Jurkat, Clone E6-1 (cell line): ENCODE data around the gene SLC6A17.

ENCODE experiments used
- DNase-seq: peaks from one replicate; pipeline ENCODE4 v3.0.0-alpha.2; 2011; ENCODE audit warnings: low read depth, low spot score
- H3K4me3 ChIP-seq: 2 replicates; pipeline ENCODE4 v1.5.1; 2011; ENCODE audit warnings: mild to moderate bottlenecking, low read length, control low read depth, moderate library complexity

SLC6A17 gene

DNA sequence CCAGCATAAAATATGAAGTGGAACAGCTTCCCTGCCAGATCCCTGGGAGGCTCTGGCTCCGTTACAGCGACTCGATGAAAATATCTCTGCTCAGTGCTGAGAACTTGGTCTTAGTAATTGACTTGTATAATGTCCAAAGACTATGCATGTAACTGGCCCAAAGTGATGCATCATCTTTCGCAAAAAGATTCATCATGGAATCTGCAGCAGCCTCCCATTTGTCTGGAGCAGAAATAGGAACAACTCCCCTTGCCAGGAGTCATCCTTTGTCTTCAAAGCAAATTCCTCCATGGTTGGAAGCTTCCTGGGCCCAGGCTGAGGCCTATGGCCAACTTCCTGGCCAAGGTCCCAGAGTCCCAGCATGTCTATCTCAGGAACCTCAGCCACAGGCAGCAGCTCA, 16.9 kb upstream of the SLC6A17 start:
- no peak overlapping the region for H3K4me3 ChIP-seq
- no peak for DNase-seq

DNA sequence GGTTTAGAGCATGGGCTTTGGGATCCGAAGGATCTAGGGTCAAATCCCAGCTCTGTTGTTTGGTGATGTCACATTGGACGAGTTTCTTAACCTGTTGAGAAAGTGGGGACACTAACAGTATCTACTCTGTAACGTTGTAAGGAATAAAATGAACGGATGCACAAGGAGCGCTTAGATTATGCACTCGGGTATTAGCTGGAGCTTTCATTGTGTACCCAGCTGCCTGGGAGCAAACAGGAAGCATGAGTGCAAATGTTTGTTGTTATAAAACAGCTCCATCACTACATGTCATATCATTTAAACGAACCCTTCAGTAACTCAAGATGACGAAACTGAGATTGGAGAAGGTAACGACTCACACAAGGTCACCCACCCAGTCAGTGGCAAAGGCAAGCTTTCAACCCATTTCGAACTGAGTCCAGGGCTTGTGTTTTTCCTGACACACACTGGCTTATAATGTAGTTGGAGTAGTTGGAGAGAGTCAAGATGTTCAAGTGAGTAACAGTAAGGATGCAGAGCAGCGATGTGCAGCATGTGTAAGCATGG, 16.2 kb upstream of the SLC6A17 start:
- DNase-seq: no peak
- no peak overlapping the region for H3K4me3 ChIP-seq

DNA sequence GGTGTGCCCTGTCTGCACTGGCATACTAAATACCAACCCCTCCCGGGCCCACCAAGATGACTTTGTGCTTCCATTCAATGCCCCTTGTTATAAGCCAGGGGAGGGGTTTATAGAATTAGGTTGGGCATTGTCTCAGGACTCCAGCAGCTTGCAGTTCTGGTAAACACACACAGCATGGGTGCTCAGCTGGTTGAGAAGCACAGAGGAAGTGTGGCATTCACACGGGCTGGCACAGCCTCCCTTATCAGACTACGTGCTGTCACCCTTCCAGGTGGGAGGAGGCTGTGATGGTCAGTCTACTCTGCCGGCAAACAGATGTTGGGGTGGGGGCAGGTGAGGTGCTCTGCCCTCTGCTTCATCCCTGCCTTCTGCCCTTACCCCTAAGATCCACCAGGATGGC, 15.0 kb upstream of the SLC6A17 start:
- no peak overlapping the region for H3K4me3 ChIP-seq
- DNase-seq: no peak

DNA sequence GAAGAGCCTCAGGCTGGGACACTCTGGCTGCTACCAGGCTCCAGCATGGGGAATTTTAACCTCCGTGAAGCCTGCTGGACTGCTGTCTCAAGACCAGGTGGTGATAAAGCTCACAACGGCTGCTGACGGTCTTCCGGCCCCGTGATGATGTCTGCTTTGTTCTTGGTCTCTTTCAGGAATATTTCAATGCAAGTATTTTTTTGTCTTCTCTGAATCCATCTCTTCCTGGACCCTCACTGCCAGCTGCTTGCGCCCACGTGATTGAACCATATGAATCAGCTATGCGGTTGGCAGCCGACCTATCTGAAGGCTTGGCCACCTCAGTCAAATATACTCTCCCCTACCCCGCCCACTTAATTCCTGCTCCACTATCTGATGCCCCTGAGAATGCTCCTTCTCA, 14.6 kb upstream of the SLC6A17 start:
- DNase-seq: no peak
- H3K4me3 ChIP-seq: no peak overlapping the region

DNA sequence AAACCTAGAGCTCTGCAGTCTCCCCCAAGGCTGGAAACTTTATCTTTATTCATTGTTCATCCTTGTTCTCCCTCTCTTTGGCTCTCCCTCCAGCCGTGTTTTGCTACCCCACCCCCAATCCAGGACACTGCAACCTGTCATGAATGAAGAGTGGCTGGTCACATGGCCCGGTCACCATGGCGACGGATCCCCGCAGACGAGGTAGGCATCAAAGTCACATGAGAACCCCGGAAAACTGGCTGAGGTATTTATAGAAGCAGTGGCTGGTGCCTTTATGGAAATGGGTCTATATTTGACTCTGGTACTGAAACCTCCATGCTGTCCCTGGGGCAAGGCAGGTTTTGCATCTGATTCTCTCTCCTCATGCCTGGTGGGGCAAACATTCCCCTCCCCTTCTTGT, 13.4 kb upstream of the SLC6A17 start:
- peak overlapping the region; percentile 25; the same call in 1 of the 2 replicates for H3K4me3 ChIP-seq
- DNase-seq: peak; percentile 72

DNA sequence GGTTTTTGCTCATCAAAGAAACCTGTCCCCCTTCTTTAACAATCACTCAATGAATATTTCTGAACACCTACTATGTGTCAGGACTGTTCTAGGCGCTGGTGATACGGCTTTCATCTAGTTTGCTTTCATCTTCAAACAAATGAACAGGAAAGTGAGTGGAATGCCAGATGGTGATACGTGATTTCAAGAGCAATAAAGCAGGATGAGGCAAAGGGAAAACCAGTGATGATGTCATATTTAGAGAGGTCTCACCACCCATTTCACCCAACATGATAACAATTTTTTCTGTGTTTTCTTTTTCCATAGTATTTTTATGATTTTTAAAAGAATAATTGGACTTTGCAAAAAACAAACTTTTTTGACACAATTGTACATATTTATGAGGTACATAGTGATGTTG, 11.3 kb upstream of the SLC6A17 start:
- no peak for DNase-seq
- H3K4me3 ChIP-seq: no peak overlapping the region

DNA sequence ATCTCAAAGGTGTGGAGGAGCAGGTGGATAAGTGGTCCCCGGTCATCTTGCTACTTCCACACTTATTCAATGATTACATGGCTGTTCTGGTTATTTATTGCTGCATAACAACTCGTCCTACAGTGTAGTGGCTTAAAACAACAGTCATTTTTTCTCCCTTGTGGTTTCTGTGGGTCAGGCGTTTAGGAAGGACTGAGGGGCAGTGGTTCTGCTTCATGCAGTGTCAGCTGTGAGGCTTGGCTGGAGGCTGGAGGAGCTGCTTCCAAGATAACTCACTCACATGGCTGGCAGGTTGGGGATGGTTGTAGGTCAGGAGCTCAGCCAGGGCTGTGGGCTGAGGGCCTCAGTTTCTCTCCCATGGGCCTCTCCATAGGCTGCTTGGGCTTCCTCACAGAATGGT, 5.9 kb upstream of the SLC6A17 start:
- DNase-seq: no peak
- H3K4me3 ChIP-seq: no peak overlapping the region

DNA sequence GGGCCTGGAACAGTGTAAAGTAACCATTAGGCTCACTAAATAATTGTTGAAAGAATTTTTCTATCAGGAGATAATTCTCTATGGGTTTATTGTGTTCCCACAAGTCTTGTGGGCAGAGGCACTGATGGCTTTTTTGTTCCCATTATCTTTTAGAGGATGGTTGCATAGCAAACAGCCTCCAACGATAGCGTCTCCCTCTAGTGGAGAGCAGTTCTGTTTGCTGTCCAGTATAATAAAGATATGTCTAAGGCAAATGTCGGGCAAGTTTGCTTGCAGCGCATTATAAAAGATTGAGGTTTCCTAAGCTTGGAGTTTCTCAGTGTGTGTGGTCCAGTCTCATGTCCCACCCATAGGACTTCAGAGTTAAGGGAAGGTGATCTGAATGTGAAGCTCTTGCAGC, 1.3 kb upstream of the SLC6A17 start:
- no peak overlapping the region for H3K4me3 ChIP-seq
- DNase-seq: peak; percentile 21

DNA sequence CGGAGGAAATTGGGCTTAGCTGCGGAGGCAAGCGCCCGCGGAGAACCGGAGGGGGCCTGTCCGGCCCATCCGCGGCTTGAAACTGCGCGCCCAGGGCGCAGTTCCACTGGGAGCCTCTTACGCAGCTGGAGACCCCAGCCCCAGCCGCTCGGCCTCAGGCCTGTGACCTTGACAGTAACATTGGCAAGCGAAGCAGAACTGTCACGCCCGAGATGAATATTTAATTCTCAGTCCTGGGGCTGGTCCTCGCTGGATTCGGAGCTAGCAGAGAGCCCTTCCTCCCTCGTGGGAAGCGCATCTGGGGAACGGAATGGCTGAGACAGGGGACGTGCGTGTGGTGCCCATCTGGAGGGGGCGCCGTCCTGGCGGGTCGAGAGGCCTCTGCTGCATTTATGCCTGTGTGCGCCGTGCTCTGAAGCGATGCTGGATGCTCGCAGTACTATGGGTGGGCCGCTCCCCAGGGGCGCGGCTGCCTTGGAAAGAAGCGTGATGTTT, 928 bp downstream of the SLC6A17 start:
- H3K4me3 ChIP-seq: no peak overlapping the region
- no peak for DNase-seq

DNA sequence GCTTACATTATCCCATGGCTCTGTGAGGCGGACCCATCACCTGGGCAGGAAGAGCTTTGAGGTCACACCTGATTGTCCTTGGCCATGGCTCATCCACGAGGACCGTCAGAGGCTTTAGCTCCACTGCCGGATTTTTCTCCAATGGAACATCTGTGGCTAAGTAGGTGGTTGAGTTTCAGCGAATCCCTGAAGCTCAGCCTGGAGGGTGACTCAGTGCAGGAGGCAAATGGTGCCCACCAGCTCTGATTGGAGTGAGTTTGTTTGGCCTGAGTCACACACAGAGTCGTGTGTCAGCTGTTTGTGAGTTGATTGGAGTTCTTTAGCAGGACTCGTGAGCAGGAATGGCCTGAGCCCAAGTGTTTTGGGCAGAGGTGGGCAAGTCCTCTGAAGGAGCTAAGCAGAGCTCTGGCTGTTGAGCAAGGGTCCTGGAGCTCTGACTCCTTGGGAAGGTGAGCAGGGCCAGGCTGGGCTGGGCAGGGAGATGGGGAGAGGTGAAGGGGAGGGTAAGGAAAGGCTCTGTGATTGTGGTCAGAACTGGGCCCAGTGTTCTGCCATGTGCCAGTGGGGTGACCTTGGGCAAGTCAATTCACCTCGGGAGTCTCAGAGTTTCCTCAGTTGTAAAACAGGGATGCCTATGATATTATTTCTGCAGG, 2.0 kb downstream of the SLC6A17 start:
- no peak overlapping the region for H3K4me3 ChIP-seq
- DNase-seq: no peak

DNA sequence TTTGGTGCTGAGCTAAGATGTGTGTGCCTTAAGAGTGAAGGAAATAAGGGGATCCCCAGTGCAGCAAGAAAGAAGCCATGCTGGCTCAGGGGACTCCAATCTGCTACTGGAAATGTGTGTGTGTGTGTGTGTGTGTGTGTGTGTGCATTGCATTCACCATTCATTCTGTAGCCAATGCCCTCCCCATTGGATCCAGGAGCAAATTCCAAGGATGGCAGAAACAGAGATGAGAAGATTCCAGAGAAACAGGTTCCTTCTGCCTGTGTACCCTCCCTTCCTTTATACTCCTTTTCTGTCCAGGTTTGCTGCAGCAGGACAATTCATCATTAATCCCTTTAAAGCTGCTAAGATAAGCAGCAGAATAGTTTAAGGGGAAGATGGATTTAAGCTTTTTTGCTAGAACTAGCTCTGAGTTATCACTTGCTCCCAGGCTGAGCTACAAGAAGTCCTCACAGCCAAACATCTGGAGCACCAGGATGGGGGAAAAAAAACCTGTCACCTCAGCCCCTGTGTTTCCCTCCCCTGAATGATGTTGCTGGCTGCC, 3.2 kb downstream of the SLC6A17 start:
- no peak overlapping the region for H3K4me3 ChIP-seq
- DNase-seq: no peak

DNA sequence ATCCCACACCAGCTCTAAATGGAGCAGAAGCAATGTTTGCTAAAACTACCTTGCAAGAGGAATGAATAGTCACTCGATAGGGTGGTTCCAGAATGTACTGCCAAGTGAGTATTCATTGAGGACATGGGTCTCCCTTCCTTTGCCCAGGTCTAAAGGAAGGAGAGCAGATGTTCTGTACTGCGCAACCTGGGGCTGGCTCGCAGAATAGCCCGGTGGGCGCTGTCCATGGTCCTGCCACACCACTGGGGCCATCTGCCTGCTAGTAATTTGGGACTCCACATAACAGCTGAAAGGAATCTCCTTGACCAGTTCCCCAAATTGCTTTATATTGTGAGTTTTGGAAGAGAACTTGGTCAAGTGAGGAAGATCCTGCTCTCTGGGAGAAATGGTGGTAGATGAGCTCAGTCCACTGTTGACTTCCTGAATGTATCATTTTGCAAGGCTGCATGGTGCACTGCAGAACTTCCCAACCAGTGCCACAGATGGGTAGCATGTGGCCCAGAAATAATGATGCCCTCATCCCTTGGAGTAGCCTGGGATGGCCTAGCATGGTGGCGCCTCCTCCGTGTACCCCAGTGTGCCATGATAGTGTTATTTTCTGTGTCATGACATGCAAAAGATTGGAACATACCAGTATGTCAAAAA, 5.7 kb downstream of the SLC6A17 start:
- no peak for DNase-seq
- no peak overlapping the region for H3K4me3 ChIP-seq

DNA sequence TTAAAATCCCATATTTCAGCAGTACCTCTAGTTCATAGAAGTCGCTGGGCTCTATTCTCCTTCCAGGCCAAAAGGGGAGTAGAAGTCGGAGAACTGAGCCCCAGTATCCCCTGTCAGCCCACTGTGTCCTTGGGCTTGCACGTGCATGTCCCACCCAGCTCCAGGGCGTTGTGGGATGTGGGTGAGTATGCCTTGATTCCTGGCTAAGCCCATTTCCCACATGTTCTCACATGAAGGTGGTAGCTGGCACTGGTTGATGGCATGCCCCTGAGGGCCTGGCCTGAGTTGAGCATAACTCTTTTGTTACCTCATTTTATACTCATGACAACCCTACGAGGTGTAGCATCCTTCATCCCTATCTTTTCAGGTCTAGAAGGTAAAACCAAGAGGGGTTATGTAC, 8.0 kb downstream of the SLC6A17 start:
- H3K4me3 ChIP-seq: no peak overlapping the region
- no peak for DNase-seq

DNA sequence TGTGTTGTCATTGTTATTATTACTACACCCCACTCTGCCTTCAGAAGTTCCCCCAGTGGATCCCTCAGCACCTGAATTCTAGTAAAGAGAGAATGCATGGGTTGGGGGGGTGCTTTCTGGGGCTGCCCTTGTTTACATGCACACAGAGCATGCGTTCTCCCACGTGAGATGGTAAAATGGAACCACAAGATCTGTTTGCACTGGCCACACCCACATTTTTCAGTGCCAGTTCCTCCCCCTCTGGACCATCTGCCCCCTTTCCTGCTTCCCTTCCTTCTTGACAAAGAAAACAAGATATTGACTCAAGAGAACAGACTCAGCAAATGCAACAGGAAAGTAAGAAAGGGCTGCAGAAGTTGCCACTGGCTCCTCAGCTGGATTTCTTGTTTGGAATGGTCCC, 8.9 kb downstream of the SLC6A17 start:
- DNase-seq: no peak

DNA sequence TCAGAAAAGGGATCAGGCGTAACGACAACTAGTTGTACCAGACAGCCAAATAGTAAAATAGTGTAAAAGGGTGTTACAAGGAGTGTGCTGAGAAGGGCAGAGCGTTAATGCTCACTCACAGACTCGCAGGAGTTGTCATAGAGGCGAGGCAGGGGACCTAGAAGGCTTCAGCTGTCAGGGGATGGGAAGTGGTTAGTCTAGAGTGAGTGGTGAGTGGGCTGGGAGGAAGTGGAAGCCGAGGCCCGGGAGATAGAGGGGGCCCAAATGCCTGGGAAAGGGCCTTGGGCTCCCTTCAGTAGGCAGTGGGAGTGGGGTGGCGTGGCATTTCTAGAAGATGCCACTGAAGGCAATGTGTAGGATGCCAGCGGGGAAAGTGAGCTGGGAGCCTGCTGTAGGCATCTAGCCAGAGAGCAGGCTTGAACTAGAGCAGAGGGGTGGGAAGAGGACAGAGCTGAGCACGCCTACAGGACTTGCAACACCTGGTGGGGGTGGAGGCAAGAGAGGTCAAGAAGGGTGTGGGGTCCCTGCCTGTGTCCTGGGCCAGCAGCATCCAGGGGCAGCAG, 10.3 kb downstream of the SLC6A17 start:
- DNase-seq: peak; percentile 24
- H3K4me3 ChIP-seq: no peak overlapping the region

More for the DNA sequence above, 8.9 kb downstream of the SLC6A17 start:
- no peak overlapping the region for H3K4me3 ChIP-seq

DNA sequence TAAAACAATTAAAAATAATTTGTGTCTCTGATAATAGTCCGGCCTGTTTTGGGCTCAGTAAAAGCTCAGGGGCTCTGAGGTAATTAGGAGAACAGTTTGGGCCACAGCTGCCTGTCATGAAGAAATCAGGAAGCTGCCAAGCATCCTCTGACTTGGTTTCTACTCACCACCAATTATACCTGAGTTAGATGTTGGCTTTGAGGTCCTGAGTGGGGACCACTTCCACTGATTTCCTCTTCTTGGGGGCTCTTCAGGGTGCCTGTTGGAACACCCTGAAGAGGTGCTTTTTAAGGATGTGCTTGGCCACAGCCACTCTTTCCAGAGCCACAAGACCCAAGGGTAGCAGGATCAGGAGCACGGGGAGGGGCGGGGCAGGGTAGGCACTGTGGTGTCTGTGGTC, 10.9 kb downstream of the SLC6A17 start:
- H3K4me3 ChIP-seq: no peak overlapping the region
- DNase-seq: no peak

DNA sequence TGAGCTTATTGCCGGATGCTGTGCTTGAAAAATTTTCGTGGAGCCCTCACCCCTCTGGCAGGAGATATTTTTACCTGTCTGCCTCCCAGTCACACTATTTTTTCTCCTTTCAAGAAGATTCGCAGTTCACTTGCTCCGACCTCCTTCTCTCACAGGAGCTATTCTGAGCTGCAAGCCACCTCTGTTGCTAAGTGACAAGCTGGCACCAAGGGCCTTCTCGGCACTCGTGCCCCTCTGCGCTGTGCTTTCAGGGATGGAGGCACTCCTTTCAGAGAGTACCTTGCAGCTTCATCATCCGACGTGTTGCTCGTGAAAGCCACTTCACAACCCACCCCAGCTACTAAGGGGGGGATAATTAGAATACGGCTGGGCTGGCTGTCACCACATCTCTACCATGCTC, 11.6 kb downstream of the SLC6A17 start:
- H3K4me3 ChIP-seq: no peak overlapping the region
- DNase-seq: no peak

DNA sequence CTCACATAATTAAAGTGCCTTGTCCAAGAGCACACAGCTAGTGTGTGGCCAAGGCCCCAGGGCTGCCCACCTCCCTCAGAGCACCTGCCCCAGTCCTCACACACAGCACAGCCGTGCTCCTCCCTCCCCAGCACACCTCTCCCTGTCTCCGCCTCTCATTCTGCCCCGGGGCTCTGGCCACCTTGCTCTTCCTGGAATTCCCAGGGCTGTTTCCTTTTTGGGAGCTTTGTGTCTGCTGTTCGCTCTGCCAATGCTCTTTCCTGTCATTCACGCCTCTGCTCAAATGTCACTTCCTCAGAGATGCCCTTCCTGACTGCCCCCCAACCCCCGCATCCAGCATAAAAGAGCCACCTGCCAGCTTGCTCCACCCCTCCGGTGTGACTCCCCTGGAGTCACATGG, 13.3 kb downstream of the SLC6A17 start:
- H3K4me3 ChIP-seq: no peak overlapping the region
- DNase-seq: no peak

DNA sequence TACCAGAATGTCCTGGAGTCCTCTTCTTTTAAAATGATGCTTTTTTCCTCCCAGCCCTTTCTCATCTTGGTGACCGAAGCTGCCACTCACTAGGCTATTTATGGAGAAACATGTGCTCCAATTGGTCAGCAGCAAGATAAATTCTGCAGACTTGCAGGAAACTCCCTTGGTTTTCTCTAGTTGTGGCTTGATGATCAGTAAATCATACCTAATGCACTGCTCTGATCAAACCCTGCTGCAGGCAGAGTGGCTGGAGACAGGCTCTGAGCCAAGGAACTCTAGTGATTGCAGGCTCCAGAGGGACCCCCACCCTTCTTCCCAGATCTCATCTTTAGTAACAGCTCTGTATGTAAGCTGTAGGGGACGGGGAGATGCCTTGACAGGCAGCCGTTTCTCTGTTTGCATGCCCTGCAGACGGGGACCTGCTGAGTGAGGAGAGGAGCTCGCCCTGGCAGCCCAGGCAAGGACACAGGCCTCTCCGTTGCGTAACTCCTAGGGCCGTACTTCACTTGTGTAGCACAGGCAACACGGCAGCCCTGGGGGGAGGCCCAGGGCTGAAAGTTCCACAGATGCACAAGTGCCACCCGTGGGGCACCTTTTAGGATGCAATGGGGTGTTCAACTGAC, 14.5 kb downstream of the SLC6A17 start:
- no peak overlapping the region for H3K4me3 ChIP-seq
- DNase-seq: no peak

DNA sequence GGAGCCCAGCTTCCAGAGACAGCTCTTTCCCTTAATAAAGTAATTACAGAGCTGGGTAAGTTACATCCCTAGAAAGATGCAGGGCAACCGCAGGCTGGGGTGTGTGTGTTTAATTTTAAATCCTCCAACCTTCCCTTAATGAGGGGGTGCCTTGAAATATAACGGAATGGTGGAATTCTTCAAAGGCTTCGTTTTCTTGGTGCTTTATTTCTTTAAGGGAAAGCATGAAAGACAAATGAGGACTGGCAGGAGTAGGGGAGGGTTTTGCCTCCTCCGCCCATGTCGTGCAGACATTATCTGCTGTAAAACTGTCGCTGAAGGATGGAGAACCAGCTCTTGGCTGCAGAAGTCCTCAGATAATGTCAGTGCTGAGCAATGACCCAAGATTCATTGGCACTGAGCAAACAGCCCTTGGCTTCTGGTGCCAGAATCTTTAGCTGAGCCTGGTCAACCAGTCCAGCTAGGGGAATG, 15.5 kb downstream of the SLC6A17 start:
- no peak for DNase-seq
- H3K4me3 ChIP-seq: no peak overlapping the region
